HG03457 (cell line): Measurements from ENCODE around the gene AFF1.
"Not testable (repeated sequence)": the region's sequence is repeated elsewhere in the genome, so short reads cannot be mapped to it uniquely, and the experiment has no call there.

Experiments
- ATAC-seq: cut with Tn5 transposase; IDR thresholded peaks from one replicate; pipeline ENCODE4 v1.9.1; 2021; ENCODE audit warnings: moderate number of reproducible peaks; ENCODE audit not compliant: unreplicated experiment

AFF1 gene

DNA sequence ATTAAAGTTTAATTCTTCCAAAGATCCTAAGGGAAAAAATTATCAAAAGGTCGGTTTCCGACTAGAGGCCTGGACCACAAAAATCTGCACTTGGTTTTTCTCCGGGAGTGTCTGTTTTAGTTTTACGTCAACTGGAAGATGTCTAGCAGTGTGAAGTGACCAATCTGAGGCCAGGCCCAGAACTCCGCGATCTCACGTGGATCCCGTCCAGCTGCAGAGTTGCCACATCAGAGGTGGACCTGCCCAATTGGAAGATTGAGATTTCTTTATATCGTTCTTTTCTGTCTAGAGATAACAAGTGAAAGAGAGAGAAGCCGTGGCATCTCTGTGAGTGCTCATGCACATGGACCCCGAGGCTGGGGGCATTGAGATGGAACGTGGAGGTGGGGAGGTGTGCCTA lies 115.8 kb downstream of the AFF1 start:
- ATAC-seq, result no peak

DNA sequence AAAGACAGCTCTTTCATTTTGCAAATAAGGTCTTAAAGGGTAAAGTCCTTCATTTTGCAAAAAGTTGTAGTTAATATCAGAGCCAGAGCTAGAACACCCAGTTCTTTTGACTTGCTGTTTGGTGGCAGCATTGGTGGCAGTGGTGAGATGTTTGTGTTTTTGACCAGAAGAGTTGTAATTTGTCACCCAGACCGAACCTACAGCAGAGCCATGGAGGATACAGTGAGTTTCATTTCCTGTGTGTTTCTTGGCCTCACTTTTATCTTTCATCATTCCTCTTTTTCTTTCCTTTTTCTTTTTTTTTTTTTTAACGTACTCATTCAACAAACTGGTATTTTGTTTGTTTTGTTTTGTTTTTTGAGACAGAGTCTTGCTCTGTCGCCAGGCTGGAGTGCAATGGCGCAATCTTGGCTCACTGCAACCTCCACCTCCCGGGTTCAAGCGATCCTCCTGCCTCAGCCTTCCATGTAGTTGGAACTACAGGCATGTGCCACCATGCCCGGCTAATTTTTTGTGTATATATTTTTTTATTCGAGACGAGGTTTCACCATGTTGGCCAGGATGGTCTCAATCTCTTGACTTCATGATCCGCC lies 116.4 kb downstream of the AFF1 start:
- no peak for ATAC-seq

DNA sequence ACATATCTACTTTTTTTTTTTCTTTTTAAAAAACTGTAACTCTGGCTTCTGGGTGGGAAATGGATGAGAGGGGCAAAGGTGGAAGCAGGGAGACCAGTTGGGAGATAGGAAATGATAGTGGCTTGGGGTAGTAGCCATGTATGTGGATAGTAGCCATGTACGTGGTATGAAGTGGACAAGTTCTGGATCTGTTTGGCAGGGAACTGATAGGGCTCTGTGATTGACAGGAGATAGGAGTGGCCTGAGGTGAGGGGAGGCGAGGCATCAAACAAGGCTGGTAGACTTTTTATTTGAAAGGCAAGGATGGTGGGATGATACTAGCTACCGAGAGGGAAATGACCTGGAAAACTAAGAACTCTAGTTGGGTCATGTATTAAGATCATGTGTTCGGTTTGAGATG lies 117.8 kb downstream of the AFF1 start:
- no peak for ATAC-seq

DNA sequence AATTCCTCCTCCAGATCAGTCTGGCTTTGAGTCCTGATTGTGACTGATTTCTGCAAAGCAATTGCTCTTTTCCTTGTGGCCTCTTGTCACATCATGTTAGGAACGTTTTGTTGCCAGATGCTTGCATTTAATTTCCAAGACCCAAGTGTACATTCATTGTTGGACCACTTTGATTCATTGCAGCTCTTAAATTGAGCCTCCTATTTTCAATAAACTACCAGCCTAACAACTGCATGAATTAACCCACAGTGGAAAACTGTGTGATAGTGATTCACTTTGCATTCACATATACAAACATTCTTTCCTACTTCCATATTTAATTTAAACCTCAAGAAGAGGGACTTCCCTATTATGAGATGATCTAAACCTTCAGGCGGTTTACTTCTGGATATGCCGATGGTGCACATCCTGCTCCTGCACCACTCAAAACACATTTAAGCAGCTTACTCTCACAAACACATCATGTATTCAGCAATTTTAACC lies 118.4 kb downstream of the AFF1 start:
- ATAC-seq, result no peak

DNA sequence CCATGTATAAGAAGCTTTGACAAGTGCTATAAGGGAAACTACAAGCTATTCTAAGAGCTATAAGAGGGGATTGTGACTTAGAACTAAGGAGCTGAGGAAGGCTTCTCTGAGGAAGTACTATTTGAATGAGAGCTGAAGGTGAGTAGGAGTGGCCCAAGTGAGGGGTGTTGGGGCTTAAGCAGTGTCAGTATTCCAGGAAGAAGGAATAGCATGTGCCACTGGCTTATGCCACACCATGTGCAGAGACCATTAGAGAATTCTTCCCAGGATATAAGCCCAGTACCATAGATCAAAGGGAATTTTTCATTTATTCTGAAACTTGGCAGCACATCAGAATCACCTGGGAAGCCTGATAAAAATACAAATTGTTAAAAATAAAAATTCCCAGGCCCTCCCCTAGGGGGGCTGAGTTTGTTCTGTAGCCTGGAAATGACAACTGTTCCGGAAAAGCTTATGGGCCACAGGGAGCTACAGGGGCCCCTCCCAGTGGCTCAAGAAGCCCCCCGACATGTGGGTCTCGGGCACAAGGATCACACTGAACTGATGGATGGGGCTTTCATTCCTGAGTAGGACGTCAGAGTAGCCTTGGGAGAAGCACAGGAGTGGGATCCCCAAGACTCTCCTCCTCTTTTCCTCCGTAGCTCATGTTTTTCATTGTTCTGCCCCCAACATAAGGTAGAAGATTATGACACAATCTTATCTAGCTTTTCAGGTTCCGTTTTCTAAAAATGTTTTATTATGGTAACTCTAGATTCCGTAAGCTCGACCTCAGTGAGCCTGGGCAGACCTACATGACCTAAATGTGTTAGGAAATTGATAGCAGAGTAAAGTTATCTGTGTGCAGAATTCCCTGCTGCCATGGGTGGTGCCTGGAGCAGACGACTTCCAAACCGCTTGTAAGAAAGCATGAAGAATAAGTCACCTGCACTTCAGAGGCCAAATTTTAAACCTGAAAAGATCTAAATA lies 119.3 kb downstream of the AFF1 start:
- ATAC-seq, result no peak

DNA sequence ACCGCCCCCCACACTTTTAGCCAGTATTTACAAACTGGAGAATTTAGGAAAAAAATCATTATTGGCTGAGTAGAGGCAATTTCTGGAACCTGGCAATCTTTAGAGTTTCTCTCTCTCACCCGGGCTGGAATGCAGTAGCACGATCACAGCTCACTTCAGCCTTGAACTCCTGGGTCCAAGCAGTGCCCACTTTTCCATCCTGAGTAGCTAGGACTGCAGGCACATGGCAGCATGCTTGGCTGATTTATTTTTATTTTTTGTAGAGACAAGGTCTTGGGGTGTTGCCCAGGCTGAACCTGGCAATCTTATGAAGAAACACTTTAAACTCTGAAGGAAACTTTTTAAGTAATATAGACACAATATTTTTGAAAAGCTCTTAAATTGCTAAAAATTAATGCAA lies 120.1 kb downstream of the AFF1 start:
- ATAC-seq, result no peak

DNA sequence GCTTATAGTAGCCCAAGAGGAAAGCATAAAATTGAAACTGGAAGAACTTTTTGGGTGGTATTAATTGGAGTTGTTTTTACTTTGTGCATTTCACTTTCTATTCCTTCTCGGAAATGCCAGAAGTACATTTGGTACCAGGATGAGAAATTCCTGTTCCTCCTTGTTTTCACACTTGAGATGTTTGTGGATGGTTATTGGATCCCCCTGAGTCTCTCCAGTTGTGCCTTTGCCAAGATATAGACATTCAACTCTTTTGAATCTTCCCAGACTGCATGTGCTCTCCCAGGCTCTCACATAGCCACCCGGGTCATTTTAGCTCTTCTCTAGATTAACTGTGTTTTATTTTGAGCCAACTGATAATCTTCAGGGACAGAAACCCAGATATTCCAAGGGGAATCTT lies 120.5 kb downstream of the AFF1 start:
- ATAC-seq, result no peak

DNA sequence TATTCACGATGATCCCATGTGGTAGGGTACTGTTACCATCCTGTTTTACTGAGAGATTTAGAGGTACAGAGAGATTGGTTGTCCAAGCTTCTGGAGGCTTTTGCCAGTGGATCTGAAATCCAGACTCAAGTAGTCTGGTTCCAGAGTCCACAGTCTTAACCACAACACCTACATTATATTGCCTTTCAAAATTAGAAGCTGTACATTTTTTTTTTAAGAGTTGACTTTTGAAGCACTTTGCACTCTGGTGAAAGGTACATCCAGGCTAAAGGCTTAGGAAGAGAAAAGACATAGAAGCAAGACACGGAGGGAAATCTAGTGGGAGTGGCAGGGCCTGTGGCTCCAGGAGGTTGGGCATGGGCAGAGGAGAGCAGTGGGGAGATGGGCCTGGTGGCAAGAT lies 122.1 kb downstream of the AFF1 start:
- ATAC-seq, result no peak

DNA sequence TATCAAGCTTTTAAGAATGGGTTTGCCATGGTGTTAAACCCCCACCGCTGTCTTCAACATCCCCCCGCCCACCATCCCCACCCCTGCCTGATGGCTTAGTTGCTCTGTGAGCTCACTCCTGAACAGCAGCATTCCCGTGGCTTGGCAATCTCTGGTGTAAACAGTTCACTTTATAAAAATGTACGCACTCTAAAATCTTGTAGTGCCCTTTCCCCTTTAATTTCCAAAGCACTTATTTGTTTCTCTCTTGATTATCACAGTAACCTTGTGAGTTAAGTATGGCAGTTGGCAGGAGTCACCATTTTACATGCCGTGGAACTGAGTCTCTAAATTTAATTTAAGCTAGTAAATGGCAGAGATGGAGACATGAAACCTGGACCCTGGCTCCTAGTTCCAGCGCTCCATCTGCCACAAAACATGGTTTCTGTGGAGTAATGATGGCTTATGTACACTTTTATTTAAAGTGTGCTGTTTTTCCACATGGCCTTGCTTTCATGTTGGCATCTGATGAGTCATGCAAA lies 123.1 kb downstream of the AFF1 start:
- no peak for ATAC-seq

DNA sequence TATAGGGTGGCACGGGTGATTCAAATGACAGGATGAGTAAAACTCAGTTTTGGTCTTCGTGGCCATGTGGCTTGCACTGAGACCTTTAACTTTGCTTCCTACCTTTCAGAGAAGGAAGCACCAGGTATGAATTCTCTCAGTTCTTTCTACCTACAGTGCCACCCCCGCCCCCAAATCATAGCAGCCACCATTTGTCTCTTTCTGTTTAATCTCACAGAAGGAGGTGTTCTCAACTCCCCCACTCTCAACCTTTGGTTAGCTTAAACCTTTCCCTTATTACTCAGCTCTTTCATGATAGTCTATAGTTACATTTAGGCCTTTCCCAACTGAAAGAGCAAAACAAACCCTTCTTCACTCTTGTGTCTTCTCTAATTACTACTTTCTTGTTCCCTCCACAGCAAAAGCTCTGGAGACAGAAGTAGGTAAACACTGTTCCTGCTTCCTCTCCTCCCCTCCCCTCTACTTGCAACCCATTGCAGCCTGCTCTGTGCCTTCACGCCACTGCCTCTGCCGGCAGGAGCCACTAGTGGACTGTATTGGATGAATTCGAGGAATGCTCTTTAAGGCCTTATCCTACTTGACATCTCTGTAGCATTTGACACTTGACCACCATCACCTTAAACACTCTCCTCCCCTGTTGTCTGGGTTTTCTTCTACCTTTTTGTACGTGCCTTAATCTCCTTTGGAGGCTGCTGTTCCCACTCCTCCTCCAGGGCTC lies 123.7 kb downstream of the AFF1 start:
- ATAC-seq, result no peak

DNA sequence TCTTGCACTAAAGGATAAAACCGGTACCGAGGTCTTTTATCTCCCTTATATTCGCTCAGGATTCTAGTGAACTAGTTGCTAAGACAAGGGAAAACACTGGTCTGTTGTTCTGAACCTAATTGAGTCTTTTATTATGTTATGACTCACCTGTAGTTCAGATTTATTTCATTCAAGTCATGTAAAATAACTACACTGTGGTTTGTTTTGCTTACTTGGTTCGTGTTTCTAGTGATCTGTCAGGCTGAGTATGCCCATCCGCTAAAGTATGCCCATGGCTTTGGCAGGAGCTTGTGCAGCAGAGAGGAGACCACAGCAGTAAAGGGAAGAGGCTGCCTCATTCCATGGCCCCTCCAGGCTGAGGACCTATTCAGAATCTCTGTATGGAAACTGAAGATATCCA lies 126.1 kb downstream of the AFF1 start:
- ATAC-seq, result no peak

DNA sequence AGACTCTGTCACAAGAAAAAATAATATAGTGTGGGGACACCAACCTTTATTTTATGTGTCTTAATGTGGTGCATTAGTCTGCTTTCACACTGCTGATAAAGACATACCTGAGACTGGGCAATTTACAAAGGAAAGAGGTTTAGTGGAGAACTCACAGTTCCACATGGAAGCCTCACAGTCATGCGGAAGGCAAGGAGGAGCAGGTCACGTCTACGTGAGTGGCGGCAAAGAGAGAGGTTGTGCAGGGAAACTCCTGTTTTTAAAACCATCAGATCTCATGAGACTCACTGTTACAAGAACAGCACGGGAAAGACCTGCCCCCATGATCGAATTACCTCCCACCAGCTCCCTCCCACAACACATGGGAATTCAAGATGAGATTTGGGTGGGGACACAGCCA lies 130.2 kb downstream of the AFF1 start:
- ATAC-seq, result no peak

DNA sequence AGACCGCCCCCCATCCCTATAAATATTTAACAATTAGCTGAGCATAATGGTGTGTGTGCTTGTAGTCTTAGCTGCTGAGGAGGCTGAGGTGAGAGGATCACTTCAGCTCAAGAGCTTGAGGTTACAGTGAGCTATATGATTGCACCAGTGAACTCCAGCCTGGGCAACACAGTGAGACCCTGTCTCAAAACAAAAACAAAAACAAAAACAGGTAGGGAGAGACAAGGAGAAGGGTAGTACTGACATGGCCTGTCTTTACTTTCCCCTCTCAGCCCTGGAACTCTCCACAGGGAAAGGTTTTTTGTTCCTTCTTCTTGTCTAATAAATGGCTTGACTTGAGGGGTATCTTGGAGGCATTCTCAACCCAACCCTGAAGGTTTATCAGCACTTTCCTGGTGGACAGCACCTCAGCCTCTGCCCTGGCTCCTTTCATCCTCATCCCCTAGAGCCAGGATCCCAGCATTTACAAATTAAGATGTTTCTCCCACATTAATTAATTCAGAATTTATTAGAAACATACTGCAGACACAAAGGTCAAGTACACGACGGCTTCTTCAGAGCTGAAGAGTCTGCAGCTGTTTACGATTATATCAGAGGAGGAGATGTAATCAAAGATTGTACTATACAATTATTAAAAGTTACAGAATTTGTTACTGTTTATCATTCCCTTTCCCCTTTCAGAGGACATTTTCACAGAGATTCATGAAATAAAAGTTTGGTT lies 131.8 kb downstream of the AFF1 start:
- no peak for ATAC-seq

DNA sequence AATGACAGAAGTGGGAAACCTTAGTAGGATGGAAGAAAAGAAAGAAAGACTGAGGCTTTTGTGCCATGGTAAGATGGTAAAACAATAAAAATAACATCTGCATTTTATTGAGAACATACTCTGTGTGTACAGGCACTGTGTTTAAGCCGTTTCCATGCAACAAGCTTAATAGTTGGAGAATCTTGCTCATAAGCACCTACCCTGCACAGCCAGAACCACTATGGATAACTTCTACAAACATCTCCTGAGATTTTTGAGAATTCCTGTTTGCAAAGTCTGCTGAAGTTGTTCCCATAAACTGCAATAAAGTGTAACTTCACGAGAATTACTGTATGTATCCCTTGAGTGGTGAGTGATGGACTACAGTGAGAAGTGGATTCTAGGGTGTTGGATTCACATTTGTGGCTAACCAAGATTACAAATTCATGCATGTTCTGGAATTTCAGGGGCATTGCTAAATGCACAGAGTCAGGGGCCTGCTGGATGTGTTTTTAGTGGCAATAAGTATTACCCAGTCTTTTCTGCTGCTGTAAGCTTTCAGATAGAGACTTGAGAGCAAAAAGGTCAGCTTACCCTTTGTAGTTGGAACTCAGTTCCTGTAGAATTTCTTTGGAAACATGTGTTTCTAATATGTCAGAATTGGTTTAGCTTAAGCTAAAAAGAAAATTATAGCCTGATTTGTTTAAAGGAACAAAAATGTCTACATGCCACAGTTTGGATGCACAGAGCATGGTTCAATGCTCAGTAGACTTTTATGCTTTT lies 132.5 kb downstream of the AFF1 start:
- no peak for ATAC-seq

DNA sequence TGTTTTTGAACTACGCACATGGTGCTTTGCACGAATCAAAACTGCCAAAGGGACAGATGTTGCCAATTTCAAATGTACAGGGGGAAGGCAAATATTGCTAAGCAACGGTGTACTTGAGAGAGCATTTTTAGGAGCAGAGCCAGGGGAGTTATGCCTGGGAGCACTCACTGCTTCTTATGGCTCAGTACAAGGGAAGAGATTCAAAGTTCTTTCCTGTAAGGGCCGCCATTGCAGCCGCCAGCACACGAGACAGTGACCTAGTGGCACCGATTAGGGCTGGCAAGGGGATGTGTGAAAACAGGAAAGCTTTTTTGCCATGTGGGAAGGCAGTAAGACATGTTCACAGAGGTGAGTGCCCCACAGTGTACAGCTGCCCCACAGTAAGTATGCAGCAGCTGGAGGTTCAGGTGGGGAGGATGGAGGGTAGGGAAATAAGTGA lies 133.8 kb downstream of the AFF1 start:
- no peak for ATAC-seq

DNA sequence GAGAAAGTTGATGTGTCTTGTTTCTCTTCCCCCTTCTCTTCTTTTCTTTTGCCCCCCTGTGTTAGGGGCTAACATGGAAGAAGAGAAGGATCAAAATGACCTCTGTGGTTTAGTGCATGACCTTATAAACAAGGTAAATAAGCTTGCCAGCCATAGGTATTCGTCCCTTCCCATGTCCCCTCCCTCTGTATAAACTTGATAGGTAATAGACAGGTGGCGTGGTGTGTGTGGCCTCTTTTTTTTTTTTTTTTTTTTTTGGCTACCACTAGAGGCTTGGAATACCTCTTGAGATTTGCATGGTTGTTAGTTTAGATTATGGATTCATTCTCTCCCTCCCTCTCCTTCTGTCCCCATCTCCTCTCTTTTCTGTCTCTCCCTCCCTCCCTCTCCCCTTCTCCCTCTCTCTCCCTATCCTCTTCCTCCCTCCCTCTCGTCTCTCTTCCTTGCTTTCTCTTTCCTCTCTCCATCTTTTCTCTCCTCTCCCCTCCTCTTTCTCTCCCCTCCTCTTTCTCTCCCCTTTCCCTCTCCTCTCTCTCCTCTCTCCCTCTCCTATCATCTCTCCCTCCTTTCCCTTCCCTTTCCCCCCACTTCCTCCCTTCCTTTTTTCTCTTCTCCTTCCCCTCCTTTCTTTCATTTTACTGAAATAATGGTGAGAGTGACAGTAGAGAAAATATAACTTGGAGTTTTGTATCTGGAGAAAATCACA lies 134.4 kb downstream of the AFF1 start:
- no peak for ATAC-seq

DNA sequence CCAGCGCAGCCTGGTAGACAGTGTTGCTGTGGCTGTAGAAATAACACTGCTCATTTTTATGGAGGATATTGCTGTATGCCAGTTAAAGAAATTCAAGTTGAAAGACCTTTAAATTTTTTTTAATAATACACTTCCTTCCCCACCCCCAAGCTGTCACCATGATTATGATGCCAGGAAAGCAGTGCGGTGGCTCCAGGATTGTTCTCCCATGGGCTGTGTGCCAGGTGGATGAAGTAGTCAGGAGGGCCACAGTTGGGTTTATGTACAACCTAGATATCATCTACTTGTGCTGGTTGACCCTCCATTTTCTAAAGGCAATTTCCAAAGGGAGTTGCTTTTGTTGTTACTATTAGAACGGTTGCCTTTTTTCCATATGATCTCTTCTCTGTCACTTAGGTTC lies 136.6 kb downstream of the AFF1 start:
- no peak for ATAC-seq

DNA sequence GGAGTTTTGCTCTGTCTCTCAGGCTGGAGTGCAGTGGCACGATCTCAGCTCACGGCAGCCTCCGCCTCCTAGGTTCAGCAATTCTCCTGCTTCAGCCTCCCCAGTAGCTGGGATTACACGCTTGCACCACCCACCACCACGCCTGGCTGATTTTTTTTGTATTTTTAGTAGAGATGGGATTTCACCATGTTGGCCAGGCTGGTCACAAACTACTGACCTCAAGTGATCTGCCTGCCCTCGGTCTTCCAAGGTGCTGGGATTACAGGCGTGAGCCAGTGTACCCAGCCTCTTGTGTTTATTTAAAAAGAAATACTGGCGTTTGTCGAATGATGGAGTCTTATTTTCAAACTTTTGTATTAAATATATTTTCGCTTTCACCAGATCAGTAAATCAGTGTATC lies 137.7 kb downstream of the AFF1 start:
- not testable (repeated sequence) for ATAC-seq
